Measurements from ENCODE around the gene RHBDD3.

RHBDD3 gene

GRCh38 chr22:29216873-29217666 lies 50.7 kb downstream of the RHBDD3 start:
- DNase-seq = no peak

GRCh38 chr22:29216011-29216872 lies 51.5 kb downstream of the RHBDD3 start:
- no peak for DNase-seq

GRCh38 chr22:29215012-29215860 lies 52.5 kb downstream of the RHBDD3 start:
- DNase-seq = no peak

GRCh38 chr22:29214232-29214631 lies 53.5 kb downstream of the RHBDD3 start:
- DNase-seq = no peak

- no peak for DNase-seq
These were observed 54.3 kb downstream of the RHBDD3 start for GRCh38 chr22:29213493-29213892.

GRCh38 chr22:29212743-29213142 lies 55.0 kb downstream of the RHBDD3 start:
- no peak for DNase-seq

DNA sequence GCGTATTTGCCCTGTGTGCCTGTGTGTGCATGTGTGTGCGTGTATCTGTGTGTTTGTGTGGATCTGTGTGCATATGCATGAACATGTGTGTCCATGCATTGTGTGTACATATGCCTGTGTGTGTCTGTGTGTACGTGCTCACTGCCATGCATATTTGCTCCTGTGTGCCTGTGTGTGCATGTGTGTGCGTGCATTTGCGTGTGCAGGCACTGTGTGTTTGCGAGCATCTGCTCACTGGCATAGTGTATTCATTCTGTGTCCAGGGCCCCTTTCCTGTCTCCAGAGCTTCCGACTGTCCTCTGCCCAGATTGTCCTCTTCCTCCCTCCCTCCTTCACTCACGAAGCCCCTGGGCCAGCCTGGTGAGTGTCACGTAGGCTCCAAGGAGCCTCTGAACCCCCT lies 56.3 kb downstream of the RHBDD3 start:
- DNase-seq = no peak

- DNase-seq = no peak
These were observed 56.7 kb downstream of the RHBDD3 start for GRCh38 chr22:29211066-29211465.

Measured in NCI-H2029 treated with DMSO at 0.1 percent for 48 hours (cell line).